ENCODE data around the gene SNRNP27.

SNRNP27 gene

GRCh38 chr2:69907216-69907615 is 13.5 kb downstream of the SNRNP27 start:
- ATAC-seq = no peak
- TF ChIP-seq TSHZ2 (CRISPR knock-in tag; IDR thresholded peaks at IDR 0.05) (no peak), RARB (CRISPR knock-in tag; IDR thresholded peaks at IDR 0.05) (no peak), CSDC2 (CRISPR knock-in tag; IDR thresholded peaks at IDR 0.05) (no peak), PPARA (CRISPR knock-in tag; IDR thresholded peaks at IDR 0.05; ENCODE audit: borderline replicate concordance) (no peak), ESRRG (CRISPR knock-in tag; IDR thresholded peaks at IDR 0.05) (no peak), ZFP3 (CRISPR knock-in tag; IDR thresholded peaks at IDR 0.05) (no peak), ZC3H10 (CRISPR knock-in tag; IDR thresholded peaks at IDR 0.05) (no peak), ZNF70 (CRISPR knock-in tag; IDR thresholded peaks at IDR 0.05) (no peak), ZFP30 (CRISPR knock-in tag; IDR thresholded peaks at IDR 0.05) (no peak), ZNF8 (CRISPR knock-in tag; IDR thresholded peaks at IDR 0.05) (no peak), SNAI2 (CRISPR knock-in tag; IDR thresholded peaks at IDR 0.05) (no peak), ZNF565 (CRISPR knock-in tag; conservative IDR thresholded peaks at IDR 0.05; ENCODE audit: low read depth) (no peak), CSRNP3 (CRISPR knock-in tag; IDR thresholded peaks at IDR 0.05) (no peak), TOX (CRISPR knock-in tag; IDR thresholded peaks at IDR 0.05; ENCODE audit: borderline replicate concordance) (no peak), PATZ1 (CRISPR knock-in tag; IDR thresholded peaks at IDR 0.05; ENCODE audit: borderline replicate concordance) (no peak), TCF4 (CRISPR knock-in tag; IDR thresholded peaks at IDR 0.05; ENCODE audit: borderline replicate concordance) (no peak), BACH2 (CRISPR knock-in tag; IDR thresholded peaks at IDR 0.05; ENCODE audit: borderline replicate concordance) (no peak)
- TF ChIP-seq, protein P1, sequence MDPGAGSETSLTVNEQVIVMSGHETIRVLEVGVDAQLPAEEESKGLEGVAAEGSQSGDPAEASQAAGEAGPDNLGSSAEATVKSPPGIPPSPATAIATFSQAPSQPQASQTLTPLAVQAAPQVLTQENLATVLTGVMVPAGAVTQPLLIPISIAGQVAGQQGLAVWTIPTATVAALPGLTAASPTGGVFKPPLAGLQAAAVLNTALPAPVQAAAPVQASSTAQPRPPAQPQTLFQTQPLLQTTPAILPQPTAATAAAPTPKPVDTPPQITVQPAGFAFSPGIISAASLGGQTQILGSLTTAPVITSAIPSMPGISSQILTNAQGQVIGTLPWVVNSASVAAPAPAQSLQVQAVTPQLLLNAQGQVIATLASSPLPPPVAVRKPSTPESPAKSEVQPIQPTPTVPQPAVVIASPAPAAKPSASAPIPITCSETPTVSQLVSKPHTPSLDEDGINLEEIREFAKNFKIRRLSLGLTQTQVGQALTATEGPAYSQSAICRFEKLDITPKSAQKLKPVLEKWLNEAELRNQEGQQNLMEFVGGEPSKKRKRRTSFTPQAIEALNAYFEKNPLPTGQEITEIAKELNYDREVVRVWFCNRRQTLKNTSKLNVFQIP (CRISPR knock-in tag; IDR thresholded peaks at IDR 0.05; ENCODE audit: borderline replicate concordance, low read depth) = no peak

GRCh38 chr2:69911985-69912563 is 18.3 kb downstream of the SNRNP27 start:
- no peak for ATAC-seq
- no peak for TF ChIP-seq CREB5 (CRISPR knock-in tag; IDR thresholded peaks at IDR 0.05; ENCODE audit: low read depth)
- TF ChIP-seq PPARA (CRISPR knock-in tag; IDR thresholded peaks at IDR 0.05; ENCODE audit: borderline replicate concordance) = no peak
- TF ChIP-seq, protein P1 (CRISPR knock-in tag; IDR thresholded peaks at IDR 0.05; ENCODE audit: borderline replicate concordance, low read depth) = no peak
- TF ChIP-seq ISL1 (CRISPR knock-in tag; IDR thresholded peaks at IDR 0.05) = no peak
- TF ChIP-seq CSRNP3 (CRISPR knock-in tag; IDR thresholded peaks at IDR 0.05) = no peak
- no peak for TF ChIP-seq OSR1 (CRISPR knock-in tag; IDR thresholded peaks at IDR 0.05)
- TF ChIP-seq ZNF8 (CRISPR knock-in tag; IDR thresholded peaks at IDR 0.05) = no peak
- no peak for TF ChIP-seq ZFP3 (CRISPR knock-in tag; IDR thresholded peaks at IDR 0.05)
- TF ChIP-seq ZNF565 (CRISPR knock-in tag; conservative IDR thresholded peaks at IDR 0.05; ENCODE audit: low read depth) = no peak
- TF ChIP-seq BACH2 (CRISPR knock-in tag; IDR thresholded peaks at IDR 0.05; ENCODE audit: borderline replicate concordance) = no peak
- no peak for TF ChIP-seq ZFP30 (CRISPR knock-in tag; IDR thresholded peaks at IDR 0.05)
- TF ChIP-seq ZNF70 (CRISPR knock-in tag; IDR thresholded peaks at IDR 0.05) = no peak
- TF ChIP-seq TOX (CRISPR knock-in tag; IDR thresholded peaks at IDR 0.05; ENCODE audit: borderline replicate concordance) = no peak
- TF ChIP-seq TSHZ2 (CRISPR knock-in tag; IDR thresholded peaks at IDR 0.05) = no peak
